Endothelial cell (in vitro differentiated cells): ENCODE results near the gene COL25A1. TPM values are rescaled to one million over a fixed set of nuclear protein-coding genes. Genes with fewer than 3 reads are reported as not detected.
A peak's percentile ranks its signal among the peaks of the same experiment; 100 is the strongest.

ENCODE experiments used
- DNase-seq: peaks from one replicate; pipeline ENCODE4 v3.0.0; 2021; ENCODE audit warnings: low spot score
- H3K27ac Mint-ChIP-seq: one replicate; pipeline ENCODE4 v1.8.0; 2021; ENCODE audit warnings: mixed read lengths, inconsistent platforms; ENCODE audit not compliant: unreplicated experiment
- H3K27me3 Mint-ChIP-seq: one replicate; pipeline ENCODE4 v1.8.0; 2021; ENCODE audit warnings: mild to moderate bottlenecking, moderate library complexity, mixed read lengths, inconsistent platforms; ENCODE audit not compliant: unreplicated experiment
- H3K36me3 Mint-ChIP-seq: one replicate; pipeline ENCODE4 v1.8.0; 2021; ENCODE audit warnings: mild to moderate bottlenecking, low read depth, mixed read lengths, inconsistent platforms; ENCODE audit not compliant: unreplicated experiment
- H3K4me1 Mint-ChIP-seq: one replicate; pipeline ENCODE4 v1.8.0; 2021; ENCODE audit warnings: mild to moderate bottlenecking, mixed read lengths, inconsistent platforms; ENCODE audit not compliant: unreplicated experiment
- H3K4me3 Mint-ChIP-seq: one replicate; pipeline ENCODE4 v1.8.0; 2021; ENCODE audit warnings: mild to moderate bottlenecking, mixed read lengths, inconsistent platforms; ENCODE audit not compliant: unreplicated experiment
- H3K9me3 Mint-ChIP-seq: one replicate; pipeline ENCODE4 v1.8.0; 2021; ENCODE audit warnings: mixed read lengths, inconsistent platforms; ENCODE audit not compliant: unreplicated experiment
- CTCF ChIP-seq: fragments of 200-600 bp; sonication (generic); IDR thresholded peaks from one replicate; pipeline ENCODE4 v1.5.0; 2021; ENCODE audit warnings: antibody characterized with exemption; ENCODE audit not compliant: unreplicated experiment
- total RNA-seq: library from RNA; stranded (reverse); fragmentation: NEBNext Ultra II Directional; extraction: Animal tissue kit (Norgen Biotek cat#: 25700); gene quantifications from one replicate; pipeline ENCODE4 v1.2.1, GENCODE V29; 2021; ENCODE audit not compliant: unreplicated experiment

Gene COL25A1
- total RNA-seq, 1 donor from 2014 or later, result 22.7 TPM

GRCh38 chr4:109182696-109183095 lies 119.8 kb downstream of the COL25A1 start:
- DNase-seq, result no peak
- H3K27me3 Mint-ChIP-seq, result peaks cover 2% of the 10 kb centered on the region
- TF ChIP-seq CTCF, result no peak
- no peaks in the 10 kb centered on the region for H3K9me3 Mint-ChIP-seq
- H3K4me3 Mint-ChIP-seq, result no peak overlapping the region
- H3K4me1 Mint-ChIP-seq, result peaks cover 28% of the 10 kb centered on the region
- H3K36me3 Mint-ChIP-seq, result no peaks in the 10 kb centered on the region
- peak overlapping the region; percentile 25 for H3K27ac Mint-ChIP-seq

GRCh38 chr4:109179061-109179460 lies 123.4 kb downstream of the COL25A1 start:
- Mint-ChIP-seq H3K27me3 (no peaks in the 10 kb centered on the region), H3K4me1 (peaks cover 19% of the 10 kb centered on the region), H3K36me3 (no peaks in the 10 kb centered on the region), H3K9me3 (no peaks in the 10 kb centered on the region), H3K27ac (no peak overlapping the region), H3K4me3 (no peak overlapping the region)
- no peak for DNase-seq
- TF ChIP-seq CTCF, result no peak

- H3K4me1 Mint-ChIP-seq, result peaks cover 7% of the 10 kb centered on the region
- H3K27ac Mint-ChIP-seq, result no peak overlapping the region
- DNase-seq, result no peak
- H3K27me3 Mint-ChIP-seq, result no peaks in the 10 kb centered on the region
- H3K4me3 Mint-ChIP-seq, result no peak overlapping the region
- no peaks in the 10 kb centered on the region for H3K9me3 Mint-ChIP-seq
- no peaks in the 10 kb centered on the region for H3K36me3 Mint-ChIP-seq
- TF ChIP-seq CTCF, result no peak
Measured at GRCh38 chr4:109177096-109177810, 125.2 kb downstream of the COL25A1 start.

- H3K36me3 Mint-ChIP-seq, result no peaks in the 10 kb centered on the region
- no peak overlapping the region for H3K27ac Mint-ChIP-seq
- no peaks in the 10 kb centered on the region for H3K27me3 Mint-ChIP-seq
Measured at GRCh38 chr4:109174224-109174953, 128.1 kb downstream of the COL25A1 start.

More at GRCh38 chr4:109174224-109174953, 128.1 kb downstream of the COL25A1 start:
- DNase-seq, result no peak
- no peak overlapping the region for H3K4me3 Mint-ChIP-seq
- H3K9me3 Mint-ChIP-seq, result no peaks in the 10 kb centered on the region
- TF ChIP-seq CTCF, result no peak
- no peaks in the 10 kb centered on the region for H3K4me1 Mint-ChIP-seq
